HL-60 (cell line): ENCODE measurements around the gene CCT8.

ENCODE experiments used
- DNase-seq, 2 experiments: peaks; one replicate each; pipeline ENCODE4 v3.0.0-alpha.2; 2010 to 2020; ENCODE audit warnings: low read depth in 1 of 2, low spot score in 1 of 2
- H3K27ac ChIP-seq: fragments of 250-450 bp; sonication (Bioruptor Pico); replicated peaks from 2 replicates; pipeline ENCODE4 v1.5.1; 2020; ENCODE audit warnings: mild to moderate bottlenecking, moderate library complexity
- H3K27me3 ChIP-seq: fragments of 250-450 bp; sonication (Bioruptor Pico); 2 replicates; pipeline ENCODE4 v1.5.1; 2021; ENCODE audit warnings: mild to moderate bottlenecking, moderate library complexity; ENCODE audit not compliant: insufficient read depth, poor library complexity, severe bottlenecking
- H3K4me3 ChIP-seq: replicated peaks from 2 replicates; pipeline ENCODE4 v1.5.1; 2011; ENCODE audit warnings: mild to moderate bottlenecking, control low read depth, low read length; ENCODE audit not compliant: insufficient read depth
- CTCF ChIP-seq: IDR thresholded peaks from one replicate; pipeline ENCODE4 v1.5.1; 2011; ENCODE audit warnings: low read length, control low read depth, inconsistent platforms; ENCODE audit not compliant: insufficient read depth
- GABPA ChIP-seq: IDR thresholded peaks from 2 replicates; pipeline ENCODE4 v1.6.1; 2012; ENCODE audit warnings: low read depth
- POLR2AphosphoS5 ChIP-seq: IDR thresholded peaks from 2 replicates; pipeline ENCODE4 v1.6.1; 2012; ENCODE audit warnings: low read depth
- REST ChIP-seq: IDR thresholded peaks from 2 replicates; pipeline ENCODE4 v1.6.1; 2012; ENCODE audit warnings: low read depth; ENCODE audit not compliant: insufficient replicate concordance
- SPI1 ChIP-seq: IDR thresholded peaks from 2 replicates; pipeline ENCODE4 v1.6.1; 2012; ENCODE audit warnings: low read depth, mild to moderate bottlenecking, borderline replicate concordance

The CCT8 gene

DNA sequence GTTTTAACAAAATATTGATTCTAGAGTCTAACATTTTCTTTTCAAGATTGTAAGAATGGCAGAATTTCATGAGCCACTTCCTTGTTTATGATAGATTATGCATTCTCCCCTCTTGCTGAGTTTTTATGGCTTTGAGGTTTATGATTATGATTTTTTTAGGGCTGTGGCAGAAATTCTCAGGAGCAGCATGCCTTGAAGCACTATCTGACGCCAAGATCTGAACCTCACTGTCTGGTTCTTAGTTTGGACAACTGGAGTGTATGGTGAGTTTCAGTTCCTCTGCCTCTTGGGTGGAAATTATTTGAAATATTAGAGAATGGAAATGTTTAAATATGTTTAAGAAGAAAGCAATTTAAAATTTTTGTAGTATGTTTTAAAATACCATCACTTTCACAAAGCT, 38.8 kb downstream of the CCT8 start:
- no peak for TF ChIP-seq GABPA
- no peak for TF ChIP-seq POLR2AphosphoS5
- DNase-seq: no peak

DNA sequence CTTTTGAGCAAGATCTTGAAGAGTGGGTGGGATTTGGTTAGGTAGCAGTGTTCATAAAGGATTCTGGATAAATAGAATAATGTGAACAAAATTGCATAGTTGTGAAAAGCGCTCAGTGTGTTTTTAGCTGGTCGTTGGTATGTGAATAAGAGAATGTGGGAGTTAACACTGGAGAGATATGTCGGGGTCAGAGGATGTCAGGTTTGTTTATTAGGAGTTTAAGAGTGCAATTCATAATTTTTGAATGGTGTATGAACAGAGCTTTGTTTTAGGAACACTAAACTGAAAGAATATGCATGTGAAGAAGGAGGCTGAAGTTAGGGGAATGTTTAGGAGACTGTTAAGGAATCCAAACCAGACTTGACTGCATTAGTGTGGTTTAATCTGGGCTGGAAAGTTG, 39.6 kb downstream of the CCT8 start:
- no peak for DNase-seq
- Histone ChIP-seq H3K4me3 (no peak overlapping the region), H3K27ac (no peak overlapping the region), H3K27me3 (no peaks in the 10 kb centered on the region)
- TF ChIP-seq REST (no peak), GABPA (no peak)

More for the DNA sequence above, 38.8 kb downstream of the CCT8 start:
- H3K4me3 ChIP-seq: no peak overlapping the region
- H3K27ac ChIP-seq: no peak overlapping the region
- H3K27me3 ChIP-seq: no peaks in the 10 kb centered on the region

DNA sequence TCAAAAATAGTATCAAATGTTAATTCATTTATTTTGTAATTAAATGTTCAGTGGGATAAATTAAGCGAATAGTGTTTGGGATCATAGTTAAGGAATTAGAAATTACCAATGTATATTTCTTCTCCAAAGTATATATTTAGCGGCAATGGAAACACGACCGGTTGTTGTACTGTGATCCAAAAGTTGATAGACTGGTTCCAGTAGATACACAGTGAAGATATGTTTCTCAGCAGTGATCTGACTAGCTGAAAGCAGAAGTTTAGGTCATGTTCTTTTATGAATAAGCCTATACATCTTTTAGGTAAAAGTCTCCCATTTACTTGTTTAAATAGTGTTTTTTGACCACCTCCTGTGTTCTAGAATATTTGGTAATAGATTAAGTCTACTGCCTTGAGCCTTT, 40.1 kb downstream of the CCT8 start:
- Histone ChIP-seq H3K27ac (no peak overlapping the region), H3K27me3 (no peaks in the 10 kb centered on the region), H3K4me3 (no peak overlapping the region)
- TF ChIP-seq POLR2AphosphoS5 (no peak), GABPA (no peak), CTCF (no peak), REST (no peak), SPI1 (no peak)
- no peak for DNase-seq

DNA sequence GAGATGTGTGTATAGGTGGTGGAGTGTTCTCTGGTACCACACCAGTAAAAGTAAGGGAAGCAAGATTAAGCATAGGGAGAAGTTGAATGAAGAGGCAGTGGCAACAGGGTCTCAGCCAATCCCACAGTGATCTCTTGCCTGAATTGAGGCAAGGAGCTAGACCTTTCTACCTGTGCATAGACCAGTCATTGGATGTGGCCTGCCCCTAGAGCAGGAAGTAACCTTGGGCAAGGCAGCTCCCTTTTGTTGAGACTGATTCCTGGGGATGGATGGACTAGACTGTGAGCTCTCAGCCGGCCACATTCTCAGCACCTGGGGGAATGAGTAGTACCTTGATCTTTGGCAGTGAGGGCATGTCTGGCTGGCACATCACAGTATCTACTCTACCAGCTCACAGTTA, 42.5 kb downstream of the CCT8 start:
- no peak for DNase-seq
- Histone ChIP-seq H3K4me3 (no peak overlapping the region), H3K27ac (no peak overlapping the region), H3K27me3 (no peaks in the 10 kb centered on the region)
- TF ChIP-seq SPI1 (no peak), CTCF (no peak), POLR2AphosphoS5 (no peak), REST (no peak), GABPA (no peak)
